Activated CD8-positive, alpha-beta memory T cell treated with anti-CD3 and anti-CD28 coated beads for 24 hours (primary cell): ENCODE measurements around the gene PPM1G.
A peak's percentile ranks its signal among the peaks of the same experiment; 100 is the strongest.
"Not testable (repeated sequence)": the region's sequence is repeated elsewhere in the genome, so short reads cannot be mapped to it uniquely, and the experiment has no call there.

Experiments
- DNase-seq: peaks from one replicate; pipeline ENCODE4 v3.0.0-alpha.2; 2020

PPM1G gene

GRCh38 chr2:27372937-27373336 is 36.5 kb downstream of the PPM1G start:
- DNase-seq: no peak

- DNase-seq: peak; percentile 82
Measured at GRCh38 chr2:27370816-27371620, 38.4 kb downstream of the PPM1G start.

GRCh38 chr2:27370026-27370815 is 39.2 kb downstream of the PPM1G start, which contains the start of the genes EIF2B4 and SNX17:
EIF2B4 (minus strand) TSS chr2:27370338; CDS start chr2:27370314, 24 bp downstream.
SNX17 (plus strand) TSS chr2:27370616; CDS start chr2:27370744, 128 bp downstream.
- DNase-seq: peak; percentile 99

- no peak for DNase-seq
Measured at GRCh38 chr2:27369471-27370025, 39.8 kb downstream of the PPM1G start.

- no peak for DNase-seq
Measured at GRCh38 chr2:27363933-27364332, 45.5 kb downstream of the PPM1G start.

- DNase-seq: no peak
Measured at GRCh38 chr2:27362678-27363420, 46.5 kb downstream of the PPM1G start.

- peak; percentile 96 for DNase-seq
Measured at GRCh38 chr2:27356382-27357181, 52.8 kb downstream of the PPM1G start, which contains the start of gene GTF3C2. GTF3C2 (minus strand) TSS chr2:27356764; CDS start chr2:27343554, 13,210 bp downstream.

GRCh38 chr2:27356056-27356381 is 53.4 kb downstream of the PPM1G start:
- no peak for DNase-seq

GRCh38 chr2:27354597-27354927 is 54.8 kb downstream of the PPM1G start:
- DNase-seq: no peak

GRCh38 chr2:27353762-27354596 is 55.4 kb downstream of the PPM1G start:
- no peak for DNase-seq

GRCh38 chr2:27353386-27353761 is 56.0 kb downstream of the PPM1G start:
- not testable (repeated sequence) for DNase-seq

GRCh38 chr2:27351802-27352598 is 57.4 kb downstream of the PPM1G start:
- no peak for DNase-seq

- DNase-seq: no peak
Measured at GRCh38 chr2:27350106-27350693, 59.2 kb downstream of the PPM1G start.

GRCh38 chr2:27347641-27348040 is 61.8 kb downstream of the PPM1G start:
- no peak for DNase-seq

GRCh38 chr2:27336173-27336572 is 73.2 kb downstream of the PPM1G start:
- no peak for DNase-seq

GRCh38 chr2:27335311-27335710 is 74.1 kb downstream of the PPM1G start:
- no peak for DNase-seq
